ENCODE data around the gene PLXND1. TPM values are rescaled to one million over a fixed set of nuclear protein-coding genes. Genes with fewer than 3 reads are reported as not detected.

PLXND1 gene
- total and polyA plus RNA-seq, 2 donors (not counting 1 experiment from before 2014, with no cell fraction given), result 89.6 to 109 TPM

DNA sequence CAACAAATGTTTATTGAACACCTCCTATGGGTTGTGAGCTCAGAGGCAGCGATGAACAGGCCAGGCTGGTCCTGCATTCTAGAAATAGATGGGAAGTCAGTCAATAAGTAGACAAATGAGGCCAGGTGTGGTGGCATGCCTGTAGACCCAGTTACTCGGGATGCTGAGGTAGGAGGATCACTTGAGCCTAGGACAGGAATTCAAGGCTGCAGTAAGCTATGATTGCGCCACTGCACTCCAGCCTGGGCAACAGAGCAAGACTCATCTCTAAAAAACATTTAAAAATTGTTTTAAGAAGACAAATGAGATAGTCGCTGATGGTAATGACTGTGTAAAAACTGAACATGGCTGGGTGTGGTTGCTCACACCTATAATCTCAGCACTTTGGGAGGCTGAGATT lies 82.4 kb downstream of the PLXND1 start:
- H3K27ac ChIP-seq (ENCODE audit: insufficient read depth, low read length), result no peak overlapping the region
- no peak overlapping the region for H3K4me3 ChIP-seq (replicated peaks in 1 of 4; ENCODE audit: control extremely low read depth in 1 of 4, insufficient read depth in 1 of 4, low read depth in 3 of 4, low read length in 4 of 4)
- H3K4me2 ChIP-seq (ENCODE audit: extremely low read depth, insufficient read depth, low read length), result no peak overlapping the region
- H3K27me3 ChIP-seq (ENCODE audit: control insufficient read depth, insufficient read depth, low read length), result no peaks in the 10 kb centered on the region
- H3K4me1 ChIP-seq (ENCODE audit: control insufficient read depth, extremely low read depth, insufficient read depth, low read length), result no peaks in the 10 kb centered on the region
- H3K79me2 ChIP-seq (ENCODE audit: control insufficient read depth, insufficient read depth, low read length), result no peaks in the 10 kb centered on the region
- H4K20me1 ChIP-seq (ENCODE audit: control insufficient read depth, extremely low read depth, insufficient read depth, low read length), result no peaks in the 10 kb centered on the region
- H3K9me3 ChIP-seq (ENCODE audit: control insufficient read depth, insufficient read depth, low read depth, low read length), result no peaks in the 10 kb centered on the region
- TF ChIP-seq, protein P1, sequence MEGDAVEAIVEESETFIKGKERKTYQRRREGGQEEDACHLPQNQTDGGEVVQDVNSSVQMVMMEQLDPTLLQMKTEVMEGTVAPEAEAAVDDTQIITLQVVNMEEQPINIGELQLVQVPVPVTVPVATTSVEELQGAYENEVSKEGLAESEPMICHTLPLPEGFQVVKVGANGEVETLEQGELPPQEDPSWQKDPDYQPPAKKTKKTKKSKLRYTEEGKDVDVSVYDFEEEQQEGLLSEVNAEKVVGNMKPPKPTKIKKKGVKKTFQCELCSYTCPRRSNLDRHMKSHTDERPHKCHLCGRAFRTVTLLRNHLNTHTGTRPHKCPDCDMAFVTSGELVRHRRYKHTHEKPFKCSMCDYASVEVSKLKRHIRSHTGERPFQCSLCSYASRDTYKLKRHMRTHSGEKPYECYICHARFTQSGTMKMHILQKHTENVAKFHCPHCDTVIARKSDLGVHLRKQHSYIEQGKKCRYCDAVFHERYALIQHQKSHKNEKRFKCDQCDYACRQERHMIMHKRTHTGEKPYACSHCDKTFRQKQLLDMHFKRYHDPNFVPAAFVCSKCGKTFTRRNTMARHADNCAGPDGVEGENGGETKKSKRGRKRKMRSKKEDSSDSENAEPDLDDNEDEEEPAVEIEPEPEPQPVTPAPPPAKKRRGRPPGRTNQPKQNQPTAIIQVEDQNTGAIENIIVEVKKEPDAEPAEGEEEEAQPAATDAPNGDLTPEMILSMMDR (conservative IDR thresholded peaks at IDR 0.05 in 1 of 2, IDR thresholded peaks at IDR 0.05 in 1 of 2; ENCODE audit: low read depth in 1 of 2, low read length in 2 of 2), result no peak
- no peak for TF ChIP-seq EZH2 (IDR thresholded peaks at IDR 0.05; ENCODE audit: low read length, missing control alignments)
- H3K9ac ChIP-seq (ENCODE audit: insufficient read depth, low read length), result no peak overlapping the region
- DNase-seq (ENCODE audit: low read depth in 2 of 2), result no peak
- H2AFZ ChIP-seq (ENCODE audit: low read length), result no peak overlapping the region
- H3K36me3 ChIP-seq (ENCODE audit: control insufficient read depth, insufficient read depth, low read length), result no peaks in the 10 kb centered on the region

DNA sequence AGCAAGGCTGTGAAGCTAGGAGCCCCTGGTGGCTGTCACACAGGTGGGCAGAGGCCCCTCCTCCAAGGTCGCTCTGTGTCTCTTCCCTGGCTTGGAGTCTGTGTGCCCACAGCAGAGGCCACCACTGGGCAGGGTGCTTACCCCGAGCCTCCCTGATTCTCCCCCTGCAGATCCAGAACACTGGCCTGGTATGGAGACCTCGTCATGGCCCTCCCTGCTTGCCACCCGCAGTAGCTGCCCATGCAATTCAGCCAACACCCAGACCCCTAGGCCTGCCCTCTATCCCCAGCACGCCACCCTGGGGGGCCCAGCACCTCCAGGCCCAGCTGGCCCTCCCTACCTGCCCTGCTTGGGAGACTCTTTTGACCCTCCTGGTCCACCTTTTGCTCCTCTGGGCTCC lies 83.5 kb downstream of the PLXND1 start:
- H2AFZ ChIP-seq (ENCODE audit: low read length), result no peak overlapping the region
- DNase-seq (ENCODE audit: low read depth in 2 of 2), result no peak
- no peaks in the 10 kb centered on the region for H3K4me1 ChIP-seq (ENCODE audit: control insufficient read depth, extremely low read depth, insufficient read depth, low read length)
- no peaks in the 10 kb centered on the region for H3K36me3 ChIP-seq (ENCODE audit: control insufficient read depth, insufficient read depth, low read length)
- no peak overlapping the region for H3K4me2 ChIP-seq (ENCODE audit: extremely low read depth, insufficient read depth, low read length)
- H3K9ac ChIP-seq (ENCODE audit: insufficient read depth, low read length), result no peak overlapping the region
- no peaks in the 10 kb centered on the region for H3K27me3 ChIP-seq (ENCODE audit: control insufficient read depth, insufficient read depth, low read length)
- H3K9me3 ChIP-seq (ENCODE audit: control insufficient read depth, insufficient read depth, low read depth, low read length), result no peaks in the 10 kb centered on the region
- no peaks in the 10 kb centered on the region for H4K20me1 ChIP-seq (ENCODE audit: control insufficient read depth, extremely low read depth, insufficient read depth, low read length)
- H3K79me2 ChIP-seq (ENCODE audit: control insufficient read depth, insufficient read depth, low read length), result no peaks in the 10 kb centered on the region
- TF ChIP-seq, protein P1 (conservative IDR thresholded peaks at IDR 0.05 in 1 of 2, IDR thresholded peaks at IDR 0.05 in 1 of 2; ENCODE audit: low read depth in 1 of 2, low read length in 2 of 2), result no peak
- no peak for TF ChIP-seq EZH2 (IDR thresholded peaks at IDR 0.05; ENCODE audit: low read length, missing control alignments)
- H3K27ac ChIP-seq (ENCODE audit: insufficient read depth, low read length), result no peak overlapping the region
- H3K4me3 ChIP-seq (replicated peaks in 1 of 4; ENCODE audit: control extremely low read depth in 1 of 4, insufficient read depth in 1 of 4, low read depth in 3 of 4, low read length in 4 of 4), result no peak overlapping the region

DNA sequence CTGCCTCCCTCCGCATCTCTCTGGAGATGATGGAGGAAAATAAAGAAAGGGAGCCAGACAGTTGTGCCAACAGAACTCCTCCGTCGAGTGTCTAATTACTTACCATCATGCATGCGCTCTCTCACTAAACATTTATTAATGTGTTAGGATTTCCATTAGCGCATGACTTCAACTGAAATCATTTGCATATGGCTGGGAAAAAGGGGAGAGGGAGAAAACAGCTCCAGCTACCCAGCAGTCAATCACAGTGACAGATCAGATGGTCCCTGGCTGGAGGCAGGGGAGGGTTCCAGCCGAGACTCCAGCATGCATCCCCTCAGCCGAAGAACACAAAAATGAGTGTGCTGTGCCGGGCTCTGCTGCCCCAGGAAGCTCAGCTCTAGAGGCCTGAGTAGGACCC lies 84.9 kb downstream of the PLXND1 start:
- DNase-seq (ENCODE audit: low read depth in 2 of 2), result no peak
- Histone ChIP-seq H3K4me3 (replicated peaks in 1 of 4; ENCODE audit: control extremely low read depth in 1 of 4, insufficient read depth in 1 of 4, low read depth in 3 of 4, low read length in 4 of 4) (no peak overlapping the region), H3K4me1 (ENCODE audit: control insufficient read depth, extremely low read depth, insufficient read depth, low read length) (no peaks in the 10 kb centered on the region), H3K27me3 (ENCODE audit: control insufficient read depth, insufficient read depth, low read length) (no peaks in the 10 kb centered on the region), H3K9ac (ENCODE audit: insufficient read depth, low read length) (no peak overlapping the region), H3K36me3 (ENCODE audit: control insufficient read depth, insufficient read depth, low read length) (no peaks in the 10 kb centered on the region), H3K9me3 (ENCODE audit: control insufficient read depth, insufficient read depth, low read depth, low read length) (no peaks in the 10 kb centered on the region), H4K20me1 (ENCODE audit: control insufficient read depth, extremely low read depth, insufficient read depth, low read length) (no peaks in the 10 kb centered on the region), H3K79me2 (ENCODE audit: control insufficient read depth, insufficient read depth, low read length) (no peaks in the 10 kb centered on the region), H2AFZ (ENCODE audit: low read length) (no peak overlapping the region), H3K4me2 (ENCODE audit: extremely low read depth, insufficient read depth, low read length) (no peak overlapping the region), H3K27ac (ENCODE audit: insufficient read depth, low read length) (no peak overlapping the region)
- no peak for TF ChIP-seq EZH2 (IDR thresholded peaks at IDR 0.05; ENCODE audit: low read length, missing control alignments)
- TF ChIP-seq, protein P1 (conservative IDR thresholded peaks at IDR 0.05 in 1 of 2, IDR thresholded peaks at IDR 0.05 in 1 of 2; ENCODE audit: low read depth in 1 of 2, low read length in 2 of 2), result no peak

Measured in fibroblast of lung (primary cell).